H9 (cell line): Measurements from ENCODE around the gene NHS. TPM values are rescaled to one million over a fixed set of nuclear protein-coding genes. Genes with fewer than 3 reads are reported as not detected.

Source experiments
- DNase-seq: peaks from one replicate; pipeline ENCODE4 v3.0.0-alpha.2; 2017
- H2AFZ ChIP-seq: one replicate; pipeline ENCODE4 v1.6.1; 2013; ENCODE audit warnings: mild to moderate bottlenecking, low read length, control low read depth, moderate library complexity
- H2AK5ac ChIP-seq: 2 replicates; pipeline ENCODE4 v1.6.1; 2013; ENCODE audit warnings: low read length, control low read depth, mixed read lengths; ENCODE audit not compliant: insufficient read length
- H2BK120ac ChIP-seq: one replicate; pipeline ENCODE4 v1.6.1; 2013; ENCODE audit warnings: low read depth, mild to moderate bottlenecking, low read length, control low read depth, inconsistent platforms; ENCODE audit not compliant: poor library complexity, severe bottlenecking
- H2BK12ac ChIP-seq: 2 replicates; pipeline ENCODE4 v1.6.1; 2013; ENCODE audit warnings: low read length, control low read depth, mixed read lengths, low read depth; ENCODE audit not compliant: insufficient read length
- H2BK15ac ChIP-seq: 2 replicates; pipeline ENCODE4 v1.6.1; 2013; ENCODE audit warnings: low read depth, low read length, control low read depth
- H2BK20ac ChIP-seq: one replicate; pipeline ENCODE4 v1.6.1; 2013; ENCODE audit warnings: low read depth, mild to moderate bottlenecking, low read length, control low read depth, inconsistent platforms; ENCODE audit not compliant: poor library complexity, severe bottlenecking
- H2BK5ac ChIP-seq: 2 replicates; pipeline ENCODE4 v1.6.1; 2013; ENCODE audit warnings: low read length, control low read depth, mixed read lengths; ENCODE audit not compliant: insufficient read length
- H3K14ac ChIP-seq: 2 replicates; pipeline ENCODE4 v1.6.1; 2013; ENCODE audit warnings: low read length, control low read depth; ENCODE audit not compliant: insufficient read depth
- H3K18ac ChIP-seq: 2 replicates; pipeline ENCODE4 v1.6.1; 2013; ENCODE audit warnings: low read depth, mild to moderate bottlenecking, mixed read lengths, low read length, control low read depth; ENCODE audit not compliant: insufficient read length
- H3K23ac ChIP-seq: 2 replicates; pipeline ENCODE4 v1.6.1; 2013; ENCODE audit warnings: low read length, control low read depth, mixed read lengths, low read depth; ENCODE audit not compliant: insufficient read length
- H3K23me2 ChIP-seq: 2 replicates; pipeline ENCODE4 v1.6.1; 2013; ENCODE audit warnings: low read depth, mild to moderate bottlenecking, mixed read lengths, low read length, control low read depth; ENCODE audit not compliant: insufficient read length, poor library complexity, severe bottlenecking
- H3K27ac ChIP-seq: 2 replicates; pipeline ENCODE4 v1.5.1; 2013; ENCODE audit warnings: low read length, control low read depth, mixed read lengths, low read depth; ENCODE audit not compliant: insufficient read length
- H3K27me3 ChIP-seq: 2 replicates; pipeline ENCODE4 v1.6.1; 2013; ENCODE audit warnings: low read length, control low read depth, inconsistent platforms; ENCODE audit not compliant: insufficient read depth
- H3K4ac ChIP-seq: 2 replicates; pipeline ENCODE4 v1.6.1; 2013; ENCODE audit warnings: low read depth, mild to moderate bottlenecking, control low read depth, inconsistent platforms, low read length, moderate library complexity
- H3K4me1 ChIP-seq: 2 replicates; pipeline ENCODE4 v1.6.1; 2013; ENCODE audit warnings: low read length, control low read depth, inconsistent platforms; ENCODE audit not compliant: insufficient read depth
- H3K4me2 ChIP-seq: 2 replicates; pipeline ENCODE4 v1.6.1; 2013; ENCODE audit warnings: low read length, control low read depth, mixed read lengths; ENCODE audit not compliant: insufficient read length, insufficient read depth
- H3K56ac ChIP-seq: 2 replicates; pipeline ENCODE4 v1.6.1; 2013; ENCODE audit warnings: low read depth, mild to moderate bottlenecking, mixed read lengths, low read length, control low read depth; ENCODE audit not compliant: insufficient read length
- H3K79me1 ChIP-seq: 2 replicates; pipeline ENCODE4 v1.6.1; 2013; ENCODE audit warnings: low read depth, mild to moderate bottlenecking, moderate library complexity, low read length, control low read depth, inconsistent platforms; ENCODE audit not compliant: insufficient read depth, poor library complexity, severe bottlenecking
- H3K79me2 ChIP-seq: 2 replicates; pipeline ENCODE4 v1.6.1; 2013; ENCODE audit warnings: low read length, control low read depth, inconsistent platforms; ENCODE audit not compliant: insufficient read depth
- H3K9ac ChIP-seq: 2 replicates; pipeline ENCODE4 v1.6.1; 2013; ENCODE audit warnings: low read length, control low read depth, mixed read lengths; ENCODE audit not compliant: insufficient read length; ENCODE audit errors: extremely low read depth
- H3K9me3 ChIP-seq: one replicate; pipeline ENCODE4 v1.6.1; 2013; ENCODE audit warnings: low read depth, low read length, inconsistent platforms; ENCODE audit not compliant: control insufficient read depth
- H3T11ph ChIP-seq: one replicate; pipeline ENCODE4 v1.6.1; 2013; ENCODE audit warnings: mild to moderate bottlenecking, low read length, control low read depth, inconsistent platforms
- H4K20me1 ChIP-seq: one replicate; pipeline ENCODE4 v1.6.1; 2013; ENCODE audit not compliant: control insufficient read depth, insufficient read length, insufficient read depth
- H4K5ac ChIP-seq: 2 replicates; pipeline ENCODE4 v1.6.1; 2013; ENCODE audit warnings: low read depth, mild to moderate bottlenecking, mixed read lengths, low read length, control low read depth; ENCODE audit not compliant: insufficient read length
- H4K8ac ChIP-seq: replicated peaks from 2 replicates; pipeline ENCODE4 v1.6.1; 2013; ENCODE audit warnings: low read length, control low read depth, mixed read lengths, low read depth; ENCODE audit not compliant: insufficient read length
- H4K91ac ChIP-seq: 2 replicates; pipeline ENCODE4 v1.6.1; 2013; ENCODE audit warnings: low read depth, mild to moderate bottlenecking, moderate library complexity, mixed read lengths, low read length, control low read depth; ENCODE audit not compliant: insufficient read length
- H3K27ac Mint-ChIP-seq, 3 experiments: 2 replicates in 2 of 3; 3 replicates in 1 of 3; pipeline ENCODE4 v1.8.0; 2020 to 2021; ENCODE audit warnings: mixed read lengths in 3 of 3, mild to moderate bottlenecking in 1 of 3, moderate library complexity in 1 of 3
- H3K27me3 Mint-ChIP-seq: 2 replicates; pipeline ENCODE4 v1.8.0; 2021; ENCODE audit warnings: low read depth, mild to moderate bottlenecking, moderate library complexity, mixed read lengths
- H3K36me3 Mint-ChIP-seq, 3 experiments: 2 replicates in 2 of 3; 3 replicates in 1 of 3; pipeline ENCODE4 v1.8.0; 2020 to 2021; ENCODE audit warnings: low read depth in 3 of 3, mixed read lengths in 3 of 3; ENCODE audit not compliant: insufficient read depth in 1 of 3
- H3K4me1 Mint-ChIP-seq, 2 experiments: 2 replicates each; pipeline ENCODE4 v1.8.0; 2020; ENCODE audit warnings: mixed read lengths in 2 of 2
- H3K4me3 Mint-ChIP-seq, 2 experiments: 2 replicates in 1 of 2; 3 replicates in 1 of 2; pipeline ENCODE4 v1.8.0; 2020 to 2021; ENCODE audit warnings: mild to moderate bottlenecking in 2 of 2, mixed read lengths in 2 of 2, moderate library complexity in 1 of 2
- H3K9me3 Mint-ChIP-seq, 2 experiments: 2 replicates in 1 of 2; 3 replicates in 1 of 2; pipeline ENCODE4 v1.8.0; 2020; ENCODE audit warnings: mild to moderate bottlenecking in 2 of 2, mixed read lengths in 2 of 2, moderate library complexity in 1 of 2
- WGBS: extraction: QIAGEN DNeasy Blood & Tissue Kit; methylation state at CpG from one replicate; pipeline ENCODE4 v1.1.7; 2013; ENCODE audit warnings: missing lambda C conversion rate, low lambda C conversion rate, mixed read lengths; ENCODE audit not compliant: insufficient read length; ENCODE audit errors: extremely low coverage; 5-methylcytosine and 5-hydroxymethylcytosine counted together
- total RNA-seq: library from RNA; stranded (reverse); gene quantifications from 2 replicates; pipeline ENCODE4 v1.2.1, GENCODE V29; 2021
- TF ChIP-seq, protein P1 (sequence below): fragments of 200-600 bp; sonication (generic); conservative IDR thresholded peaks from 3 replicates; pipeline ENCODE4 v1.8.0; 2021; ENCODE audit warnings: antibody characterized with exemption, mild to moderate bottlenecking

NHS gene
- total RNA-seq, 1 experiment from 2014 or later, result 8.7 TPM

DNA sequence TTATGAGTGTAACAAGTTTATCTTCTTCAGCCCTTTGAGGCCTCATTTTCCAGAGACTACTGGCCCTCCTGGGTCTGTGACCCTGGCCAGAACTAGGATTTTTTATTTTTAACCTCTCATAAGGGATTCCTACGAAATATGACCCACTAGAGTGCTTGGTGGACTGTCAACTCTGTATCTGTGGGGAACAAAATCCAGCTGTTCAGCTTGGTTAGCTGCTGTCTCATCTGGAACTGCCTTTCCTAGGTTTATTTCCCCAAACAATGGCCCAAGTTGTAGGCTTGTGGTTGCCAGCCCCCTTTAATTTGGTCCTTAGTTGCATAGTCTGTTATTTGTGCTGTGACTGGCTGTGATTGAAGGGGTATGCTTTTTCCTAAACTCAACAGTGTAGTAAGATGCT, 56.2 kb downstream of the NHS start:
- H2BK20ac ChIP-seq, result no peak overlapping the region
- H3K23ac ChIP-seq, result no peak overlapping the region
- H3K27ac ChIP-seq, result no peak overlapping the region
- no peaks in the 10 kb centered on the region for H3K27me3 Mint-ChIP-seq
- H3K4me1 ChIP-seq, result no peaks in the 10 kb centered on the region
- H3K4me1 Mint-ChIP-seq, result peaks cover 17 to 25% of the 10 kb centered on the region in 2 experiments
- no peak overlapping the region for H3K14ac ChIP-seq
- DNase-seq, result no peak
- H3K9ac ChIP-seq, result no peak overlapping the region
- H3K27me3 ChIP-seq, result no peaks in the 10 kb centered on the region
- WGBS, result no CpG with 5 or more reads among the region's 1 CpG
- no peak overlapping the region for H2BK120ac ChIP-seq
- H2BK5ac ChIP-seq, result no peak overlapping the region
- no peak overlapping the region for H3T11ph ChIP-seq
- H3K4me3 Mint-ChIP-seq, result no peak overlapping the region
- H3K36me3 Mint-ChIP-seq, result peaks cover 0 to 1% (median 0%) of the 10 kb centered on the region in 3 experiments; a peak in 2 of 7 replicates
- H3K9me3 Mint-ChIP-seq, result no peaks in the 10 kb centered on the region
- no peak overlapping the region for H2BK15ac ChIP-seq
- H2AFZ ChIP-seq, result no peak overlapping the region
- no peak overlapping the region for H3K4ac ChIP-seq
- no peaks in the 10 kb centered on the region for H3K79me1 ChIP-seq
- H3K27ac Mint-ChIP-seq, result no peak overlapping the region; a peak in 1 of 7 replicates
- no peak overlapping the region for H2AK5ac ChIP-seq
- H2BK12ac ChIP-seq, result no peak overlapping the region
- H4K20me1 ChIP-seq, result no peaks in the 10 kb centered on the region
- H4K8ac ChIP-seq, result no peak overlapping the region
- no peak overlapping the region for H4K5ac ChIP-seq
- H3K9me3 ChIP-seq, result no peaks in the 10 kb centered on the region
- H3K56ac ChIP-seq, result no peak overlapping the region
- H4K91ac ChIP-seq, result no peak overlapping the region
- H3K79me2 ChIP-seq, result no peaks in the 10 kb centered on the region
- H3K18ac ChIP-seq, result no peak overlapping the region
- H3K4me2 ChIP-seq, result no peak overlapping the region
- TF ChIP-seq, protein P1, sequence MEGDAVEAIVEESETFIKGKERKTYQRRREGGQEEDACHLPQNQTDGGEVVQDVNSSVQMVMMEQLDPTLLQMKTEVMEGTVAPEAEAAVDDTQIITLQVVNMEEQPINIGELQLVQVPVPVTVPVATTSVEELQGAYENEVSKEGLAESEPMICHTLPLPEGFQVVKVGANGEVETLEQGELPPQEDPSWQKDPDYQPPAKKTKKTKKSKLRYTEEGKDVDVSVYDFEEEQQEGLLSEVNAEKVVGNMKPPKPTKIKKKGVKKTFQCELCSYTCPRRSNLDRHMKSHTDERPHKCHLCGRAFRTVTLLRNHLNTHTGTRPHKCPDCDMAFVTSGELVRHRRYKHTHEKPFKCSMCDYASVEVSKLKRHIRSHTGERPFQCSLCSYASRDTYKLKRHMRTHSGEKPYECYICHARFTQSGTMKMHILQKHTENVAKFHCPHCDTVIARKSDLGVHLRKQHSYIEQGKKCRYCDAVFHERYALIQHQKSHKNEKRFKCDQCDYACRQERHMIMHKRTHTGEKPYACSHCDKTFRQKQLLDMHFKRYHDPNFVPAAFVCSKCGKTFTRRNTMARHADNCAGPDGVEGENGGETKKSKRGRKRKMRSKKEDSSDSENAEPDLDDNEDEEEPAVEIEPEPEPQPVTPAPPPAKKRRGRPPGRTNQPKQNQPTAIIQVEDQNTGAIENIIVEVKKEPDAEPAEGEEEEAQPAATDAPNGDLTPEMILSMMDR, result no peak
- H3K23me2 ChIP-seq, result no peaks in the 10 kb centered on the region
